HEK293T (cell line): Measurements from ENCODE around the gene LMX1A.

Experiments used
- BHLHE40 ChIP-seq: fragments of 450-650 bp; IDR thresholded peaks from 2 replicates; pipeline ENCODE4 v1.6.1; 2016; ENCODE audit warnings: mild to moderate bottlenecking, moderate library complexity, borderline replicate concordance
- CTBP1 ChIP-seq: fragments of 450-650 bp; IDR thresholded peaks from 2 replicates; pipeline ENCODE4 v1.6.1; 2016; ENCODE audit warnings: borderline replicate concordance
- ELF4 ChIP-seq: fragments of 450-650 bp; IDR thresholded peaks from 2 replicates; pipeline ENCODE4 v1.6.1; 2017; ENCODE audit warnings: antibody characterized with exemption
- FOXK2 ChIP-seq: fragments of 450-650 bp; IDR thresholded peaks from 2 replicates; pipeline ENCODE4 v1.6.1; 2016; ENCODE audit warnings: mild to moderate bottlenecking
- FOXM1 ChIP-seq: fragments of 450-650 bp; IDR thresholded peaks from 2 replicates; pipeline ENCODE4 v1.6.1; 2017; ENCODE audit warnings: mild to moderate bottlenecking, borderline replicate concordance
- LEF1 ChIP-seq: fragments of 450-650 bp; IDR thresholded peaks from 2 replicates; pipeline ENCODE4 v1.6.1; 2017; ENCODE audit warnings: mild to moderate bottlenecking, borderline replicate concordance
- NFRKB ChIP-seq: fragments of 450-650 bp; IDR thresholded peaks from 2 replicates; pipeline ENCODE4 v1.6.1; 2016; ENCODE audit warnings: mild to moderate bottlenecking, moderate library complexity
- PKNOX1 ChIP-seq: fragments of 450-650 bp; IDR thresholded peaks from 2 replicates; pipeline ENCODE4 v1.6.1; 2016
- SP1 ChIP-seq: fragments of 450-650 bp; IDR thresholded peaks from 2 replicates; pipeline ENCODE4 v1.6.1; 2017
- SUZ12 ChIP-seq: fragments of 450-650 bp; IDR thresholded peaks from 2 replicates; pipeline ENCODE4 v1.6.1; 2016; ENCODE audit warnings: mild to moderate bottlenecking
- TARDBP ChIP-seq: fragments of 450-650 bp; IDR thresholded peaks from 2 replicates; pipeline ENCODE4 v1.6.1; 2016
- ZNF384 ChIP-seq: fragments of 450-650 bp; IDR thresholded peaks from 2 replicates; pipeline ENCODE4 v1.6.1; 2016

GRCh38 chr1:165174491-165174890 lies 182.0 kb downstream of the LMX1A start:
- TF ChIP-seq LEF1 = no peak
- TF ChIP-seq TARDBP = no peak
- no peak for TF ChIP-seq PKNOX1
- TF ChIP-seq FOXK2 = no peak
- no peak for TF ChIP-seq NFRKB
- no peak for TF ChIP-seq ELF4
- TF ChIP-seq CTBP1 = no peak
- TF ChIP-seq ZNF384 = no peak
- no peak for TF ChIP-seq SUZ12
- TF ChIP-seq SP1 = no peak
- TF ChIP-seq FOXM1 = no peak
- no peak for TF ChIP-seq BHLHE40
